DND-41 (cell line): ENCODE measurements around the gene SPP2.

Experiments
- ATAC-seq: fragments of 200-7000 bp; cut with Tn5 transposase; 3 replicates; pipeline ENCODE4 v1.9.1; 2021; ENCODE audit warnings: low read depth; ENCODE audit not compliant: insufficient read depth
- DNase-seq: peaks from one replicate; pipeline ENCODE4 v3.0.0-alpha.2; 2020
- H2AFZ ChIP-seq: 2 replicates; pipeline ENCODE4 v1.6.0; 2012; ENCODE audit warnings: low read depth, low read length
- H3K27ac ChIP-seq: 2 replicates; pipeline ENCODE4 v1.5.1; 2012; ENCODE audit warnings: low read length, inconsistent platforms
- H3K27me3 ChIP-seq: fragments of 200-600 bp; sonication (generic); 2 replicates; pipeline ENCODE4 v1.6.0; 2012; ENCODE audit warnings: low read length, mild to moderate bottlenecking, inconsistent platforms; ENCODE audit not compliant: insufficient read depth, poor library complexity
- H3K36me3 ChIP-seq: 2 replicates; pipeline ENCODE4 v1.5.1; 2012; ENCODE audit warnings: low read length, inconsistent platforms; ENCODE audit not compliant: insufficient read depth
- H3K4me1 ChIP-seq: 2 replicates; pipeline ENCODE4 v1.5.1; 2012; ENCODE audit warnings: mild to moderate bottlenecking, low read length; ENCODE audit not compliant: insufficient read depth
- H3K4me2 ChIP-seq: 2 replicates; pipeline ENCODE4 v1.6.0; 2012; ENCODE audit warnings: mild to moderate bottlenecking, moderate library complexity, low read length, inconsistent platforms; ENCODE audit not compliant: insufficient read depth
- H3K4me3 ChIP-seq, 2 experiments: fragments of 200-600 bp in 1 of 2; shearing (Covaris generic) in 1 of 2; 2 replicates each; pipeline ENCODE4 v1.5.1; 2012 to 2016; ENCODE audit warnings: inconsistent platforms in 2 of 2, low read length in 2 of 2, mild to moderate bottlenecking in 2 of 2, low read depth in 1 of 2, moderate library complexity in 1 of 2
- H3K79me2 ChIP-seq: 2 replicates; pipeline ENCODE4 v1.6.0; 2012; ENCODE audit warnings: low read length, inconsistent platforms; ENCODE audit not compliant: insufficient read depth
- H3K9ac ChIP-seq: 2 replicates; pipeline ENCODE4 v1.6.0; 2012; ENCODE audit warnings: low read depth, mild to moderate bottlenecking, inconsistent platforms, low read length, moderate library complexity
- H3K9me3 ChIP-seq: 2 replicates; pipeline ENCODE4 v1.5.1; 2012; ENCODE audit warnings: low read length, moderate library complexity, mild to moderate bottlenecking, inconsistent platforms; ENCODE audit not compliant: insufficient read depth, severe bottlenecking
- H4K20me1 ChIP-seq: 2 replicates; pipeline ENCODE4 v1.6.0; 2012; ENCODE audit warnings: low read length; ENCODE audit not compliant: insufficient read depth
- EZH2 ChIP-seq: IDR thresholded peaks from 3 replicates; pipeline ENCODE4 v1.6.1; 2012; ENCODE audit warnings: borderline replicate concordance, low read depth, mild to moderate bottlenecking, moderate library complexity, low read length, inconsistent platforms; ENCODE audit not compliant: severe bottlenecking
- TF ChIP-seq, protein P1 (sequence below): IDR thresholded peaks from 2 replicates; pipeline ENCODE4 v1.5.1; 2012; ENCODE audit warnings: borderline replicate concordance, low read length, moderate library complexity, mild to moderate bottlenecking; ENCODE audit not compliant: poor library complexity, severe bottlenecking; ENCODE audit errors: extremely low read depth

The SPP2 gene

DNA sequence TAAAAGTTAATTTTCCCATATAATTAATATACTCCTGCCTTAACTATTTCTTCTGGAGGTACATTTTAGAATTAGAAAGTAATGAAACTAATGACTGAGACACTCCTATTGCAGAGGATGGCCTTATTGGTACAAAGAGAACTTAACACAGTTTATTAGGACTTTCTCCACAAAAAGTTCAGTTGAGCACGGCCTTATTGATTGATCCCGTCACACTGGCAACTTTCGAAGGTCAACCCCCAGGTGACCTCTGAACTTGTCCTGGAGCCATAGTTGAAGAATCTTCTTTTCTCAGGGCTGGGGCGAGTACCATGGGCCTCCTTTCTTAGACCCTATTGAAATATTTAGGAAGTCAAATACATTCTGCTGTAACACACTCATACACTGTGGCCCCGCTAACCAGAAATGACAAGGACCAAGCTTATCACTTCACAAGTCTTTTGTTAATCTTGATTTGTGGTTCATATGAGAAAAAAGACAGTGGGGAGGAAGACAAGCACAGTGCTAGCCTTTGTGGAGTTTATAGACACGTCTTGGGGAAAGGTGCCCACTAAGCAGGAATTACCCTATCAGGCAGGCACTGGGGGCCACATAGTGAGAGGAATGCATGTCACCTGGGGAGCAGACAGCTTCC lies 11.2 kb downstream of the SPP2 start:
- no peak for ATAC-seq
- H3K9me3 ChIP-seq, result no peaks in the 10 kb centered on the region
- no peak overlapping the region for H3K9ac ChIP-seq

DNA sequence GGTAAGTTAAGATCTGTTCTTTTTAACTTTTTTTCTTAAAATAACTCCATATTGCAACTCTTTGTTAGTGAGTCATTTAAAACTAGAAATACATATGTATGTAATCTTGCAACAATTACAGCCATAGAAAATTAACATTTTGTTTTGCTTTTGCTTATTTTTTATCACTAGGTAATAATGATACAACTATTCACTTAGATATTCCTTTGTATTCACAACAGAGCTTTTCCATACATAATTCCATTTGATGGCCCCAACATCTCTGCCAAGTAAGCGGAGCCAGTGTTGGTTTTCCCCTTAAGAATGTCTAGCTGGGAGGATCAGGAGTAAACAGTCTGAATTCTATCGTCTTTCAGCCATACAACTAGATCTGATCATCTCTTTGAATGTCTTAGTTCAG lies 16.1 kb downstream of the SPP2 start:
- no peak for ATAC-seq
- Histone ChIP-seq H3K27ac (no peak overlapping the region), H4K20me1 (no peaks in the 10 kb centered on the region), H3K4me2 (no peak overlapping the region), H3K4me1 (no peaks in the 10 kb centered on the region), H3K9me3 (peaks cover 2% of the 10 kb centered on the region), H3K9ac (no peak overlapping the region), H3K27me3 (no peaks in the 10 kb centered on the region), H2AFZ (no peak overlapping the region), H3K79me2 (no peaks in the 10 kb centered on the region), H3K36me3 (no peaks in the 10 kb centered on the region), H3K4me3 (no peak overlapping the region)
- no peak for TF ChIP-seq EZH2
- TF ChIP-seq, protein P1, sequence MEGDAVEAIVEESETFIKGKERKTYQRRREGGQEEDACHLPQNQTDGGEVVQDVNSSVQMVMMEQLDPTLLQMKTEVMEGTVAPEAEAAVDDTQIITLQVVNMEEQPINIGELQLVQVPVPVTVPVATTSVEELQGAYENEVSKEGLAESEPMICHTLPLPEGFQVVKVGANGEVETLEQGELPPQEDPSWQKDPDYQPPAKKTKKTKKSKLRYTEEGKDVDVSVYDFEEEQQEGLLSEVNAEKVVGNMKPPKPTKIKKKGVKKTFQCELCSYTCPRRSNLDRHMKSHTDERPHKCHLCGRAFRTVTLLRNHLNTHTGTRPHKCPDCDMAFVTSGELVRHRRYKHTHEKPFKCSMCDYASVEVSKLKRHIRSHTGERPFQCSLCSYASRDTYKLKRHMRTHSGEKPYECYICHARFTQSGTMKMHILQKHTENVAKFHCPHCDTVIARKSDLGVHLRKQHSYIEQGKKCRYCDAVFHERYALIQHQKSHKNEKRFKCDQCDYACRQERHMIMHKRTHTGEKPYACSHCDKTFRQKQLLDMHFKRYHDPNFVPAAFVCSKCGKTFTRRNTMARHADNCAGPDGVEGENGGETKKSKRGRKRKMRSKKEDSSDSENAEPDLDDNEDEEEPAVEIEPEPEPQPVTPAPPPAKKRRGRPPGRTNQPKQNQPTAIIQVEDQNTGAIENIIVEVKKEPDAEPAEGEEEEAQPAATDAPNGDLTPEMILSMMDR, result no peak
- DNase-seq, result no peak

More for the DNA sequence above, 11.2 kb downstream of the SPP2 start:
- no peak overlapping the region for H3K4me2 ChIP-seq
- H4K20me1 ChIP-seq, result no peaks in the 10 kb centered on the region
- no peak overlapping the region for H3K27ac ChIP-seq
- H3K79me2 ChIP-seq, result no peaks in the 10 kb centered on the region
- TF ChIP-seq, protein P1, result no peak
- no peak for TF ChIP-seq EZH2
- no peaks in the 10 kb centered on the region for H3K36me3 ChIP-seq
- H2AFZ ChIP-seq, result no peak overlapping the region
- no peak for DNase-seq
- no peak overlapping the region for H3K4me3 ChIP-seq
- peaks cover 7% of the 10 kb centered on the region for H3K27me3 ChIP-seq
- no peaks in the 10 kb centered on the region for H3K4me1 ChIP-seq

DNA sequence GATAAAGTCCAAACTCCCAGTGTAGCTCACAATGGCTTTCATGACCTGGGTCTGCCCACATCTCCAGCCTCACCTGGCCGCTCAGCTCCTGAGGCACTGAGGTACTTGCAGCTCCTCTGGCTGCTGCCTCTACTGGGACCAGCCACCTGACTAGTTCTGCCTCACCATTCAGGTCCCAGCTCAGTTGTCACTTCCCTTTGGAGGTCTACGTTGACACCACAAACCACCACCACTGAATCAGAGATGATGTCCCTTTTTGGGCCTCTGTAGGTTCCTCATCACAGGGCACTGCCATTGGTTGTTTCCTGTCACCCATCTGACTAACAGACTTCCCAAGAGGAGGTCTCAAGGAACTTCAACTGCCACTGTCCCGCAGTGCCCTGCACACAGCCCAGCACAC lies 21.2 kb downstream of the SPP2 start:
- peak; percentile 84 for ATAC-seq
- H2AFZ ChIP-seq, result no peak overlapping the region

More for the DNA sequence above, 21.2 kb downstream of the SPP2 start:
- Histone ChIP-seq H3K4me3 (no peak overlapping the region), H3K4me2 (no peak overlapping the region), H4K20me1 (no peaks in the 10 kb centered on the region), H3K36me3 (no peaks in the 10 kb centered on the region), H3K27me3 (no peaks in the 10 kb centered on the region), H3K9ac (no peak overlapping the region), H3K27ac (no peak overlapping the region), H3K9me3 (peaks cover 2% of the 10 kb centered on the region), H3K79me2 (no peaks in the 10 kb centered on the region), H3K4me1 (no peaks in the 10 kb centered on the region; the same call in 1 of the 2 replicates)
- DNase-seq, result peak; percentile 28
- TF ChIP-seq, protein P1, result no peak
- TF ChIP-seq EZH2, result no peak
